GOT3 (cell line): Measurements from ENCODE around the gene TAF7.
"Not testable (repeated sequence)": the region's sequence is repeated elsewhere in the genome, so short reads cannot be mapped to it uniquely, and the experiment has no call there.

ENCODE experiments used
- DNase-seq: peaks from one replicate; lab custom pipeline; 2025; ENCODE audit warnings: mixed read lengths; lab: John Stamatoyannopoulos, UW

TAF7 gene

GRCh38 chr5:141320225-141321169, at the start of gene TAF7:
Gene TAF7, minus strand, starts transcription at chr5:141320784. Its CDS starts 740 bp downstream, at chr5:141320044.
- DNase-seq, result peak; percentile 74

GRCh38 chr5:141366016-141366896, 45.7 kb upstream of the TAF7 start:
- DNase-seq, result no peak

GRCh38 chr5:141363952-141364660, 43.5 kb upstream of the TAF7 start, which contains the start of gene PCDHGA5:
Gene PCDHGA5, plus strand, starts transcription at chr5:141364162. Its CDS starts 169 bp downstream, at chr5:141364331.
- DNase-seq, result no peak

- DNase-seq, result no peak
These were observed 42.1 kb upstream of the TAF7 start for GRCh38 chr5:141362719-141363118.

DNA sequence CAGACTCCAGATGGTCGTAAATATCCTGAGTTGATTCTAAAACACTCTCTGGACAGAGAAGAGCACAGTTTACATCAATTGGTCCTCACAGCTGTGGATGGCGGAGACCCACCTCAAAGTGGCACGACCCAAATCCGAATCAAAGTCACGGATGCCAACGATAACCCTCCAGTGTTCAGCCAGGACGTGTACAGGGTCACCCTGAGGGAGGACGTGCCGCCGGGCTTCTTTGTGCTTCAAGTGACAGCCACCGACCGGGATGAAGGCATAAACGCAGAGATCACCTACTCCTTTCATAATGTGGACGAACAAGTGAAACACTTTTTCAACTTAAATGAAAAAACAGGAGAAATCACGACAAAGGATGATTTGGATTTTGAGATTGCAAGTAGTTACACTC, 40.1 kb upstream of the TAF7 start:
- DNase-seq, result no peak

- DNase-seq, result no peak
These were observed 39.3 kb upstream of the TAF7 start, which contains the start of gene PCDHGB2 for GRCh38 chr5:141359790-141360426. Gene PCDHGB2, plus strand, starts transcription at chr5:141359994. Its CDS starts 142 bp downstream, at chr5:141360136.

GRCh38 chr5:141356950-141357349, 36.4 kb upstream of the TAF7 start:
- DNase-seq, result no peak

DNA sequence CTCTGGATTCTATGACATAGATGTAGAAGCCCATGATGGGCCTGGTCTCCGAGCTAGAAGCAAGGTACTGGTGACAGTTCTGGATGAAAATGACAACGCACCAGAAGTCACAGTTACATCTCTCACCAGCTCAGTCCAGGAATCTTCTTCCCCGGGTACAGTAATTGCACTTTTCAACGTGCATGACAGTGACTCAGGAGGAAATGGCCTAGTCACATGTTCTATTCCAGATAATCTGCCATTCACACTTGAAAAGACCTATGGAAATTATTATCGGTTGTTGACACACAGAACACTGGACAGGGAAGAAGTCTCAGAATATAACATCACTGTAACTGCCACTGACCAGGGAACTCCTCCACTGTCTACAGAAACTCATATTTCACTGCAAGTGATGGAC, 35.5 kb upstream of the TAF7 start:
- no peak for DNase-seq

DNA sequence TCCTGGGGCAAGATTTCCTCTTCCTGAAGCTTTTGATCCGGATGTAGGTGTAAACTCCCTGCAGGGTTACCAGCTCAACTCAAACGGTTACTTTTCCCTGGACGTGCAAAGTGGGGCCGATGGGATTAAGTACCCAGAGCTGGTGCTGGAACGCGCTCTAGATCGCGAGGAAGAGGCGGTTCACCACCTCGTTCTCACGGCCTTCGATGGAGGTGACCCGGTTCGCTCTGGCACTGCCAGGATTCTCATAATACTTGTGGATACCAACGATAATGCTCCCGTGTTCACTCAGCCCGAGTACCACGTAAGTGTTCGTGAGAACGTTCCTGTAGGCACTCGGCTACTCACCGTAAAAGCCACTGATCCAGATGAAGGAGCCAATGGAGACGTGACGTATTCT, 35.1 kb upstream of the TAF7 start:
- DNase-seq, result no peak

GRCh38 chr5:141354900-141355469, 34.4 kb upstream of the TAF7 start, which contains the start of gene PCDHGA4:
Gene PCDHGA4, plus strand, starts transcription at chr5:141355021. Its CDS starts 87 bp downstream, at chr5:141355108.
- DNase-seq, result no peak

DNA sequence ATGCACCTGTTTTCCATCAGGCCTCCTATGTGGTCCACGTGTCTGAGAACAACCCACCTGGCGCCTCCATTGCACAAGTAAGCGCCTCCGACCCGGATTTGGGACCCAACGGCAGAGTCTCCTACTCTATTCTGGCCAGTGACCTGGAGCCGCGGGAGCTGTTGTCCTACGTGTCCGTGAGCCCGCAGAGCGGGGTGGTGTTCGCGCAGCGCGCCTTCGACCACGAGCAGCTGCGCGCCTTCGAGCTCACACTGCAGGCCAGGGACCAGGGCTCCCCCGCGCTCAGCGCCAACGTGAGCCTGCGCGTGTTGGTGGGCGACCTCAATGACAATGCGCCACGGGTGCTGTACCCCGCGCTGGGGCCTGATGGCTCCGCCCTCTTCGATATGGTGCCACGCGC, 31.0 kb upstream of the TAF7 start:
- no peak for DNase-seq

- DNase-seq, result no peak
These were observed 29.5 kb upstream of the TAF7 start, which contains the start of gene PCDHGB1 for GRCh38 chr5:141349917-141350619. Gene PCDHGB1, plus strand, starts transcription at chr5:141350099. Its CDS starts 162 bp downstream, at chr5:141350261.

- not testable (repeated sequence) for DNase-seq
These were observed 25.4 kb upstream of the TAF7 start for GRCh38 chr5:141346017-141346416.

GRCh38 chr5:141345327-141345726, 24.7 kb upstream of the TAF7 start:
- DNase-seq, result no peak

GRCh38 chr5:141343953-141344463, 23.4 kb upstream of the TAF7 start:
- no peak for DNase-seq

- DNase-seq, result no peak
These were observed 22.8 kb upstream of the TAF7 start, which contains the start of gene PCDHGA3 for GRCh38 chr5:141343242-141343952. Gene PCDHGA3, plus strand, starts transcription at chr5:141343829. Its CDS starts 205 bp downstream, at chr5:141344034.

GRCh38 chr5:141342773-141343172, 22.2 kb upstream of the TAF7 start:
- no peak for DNase-seq

DNA sequence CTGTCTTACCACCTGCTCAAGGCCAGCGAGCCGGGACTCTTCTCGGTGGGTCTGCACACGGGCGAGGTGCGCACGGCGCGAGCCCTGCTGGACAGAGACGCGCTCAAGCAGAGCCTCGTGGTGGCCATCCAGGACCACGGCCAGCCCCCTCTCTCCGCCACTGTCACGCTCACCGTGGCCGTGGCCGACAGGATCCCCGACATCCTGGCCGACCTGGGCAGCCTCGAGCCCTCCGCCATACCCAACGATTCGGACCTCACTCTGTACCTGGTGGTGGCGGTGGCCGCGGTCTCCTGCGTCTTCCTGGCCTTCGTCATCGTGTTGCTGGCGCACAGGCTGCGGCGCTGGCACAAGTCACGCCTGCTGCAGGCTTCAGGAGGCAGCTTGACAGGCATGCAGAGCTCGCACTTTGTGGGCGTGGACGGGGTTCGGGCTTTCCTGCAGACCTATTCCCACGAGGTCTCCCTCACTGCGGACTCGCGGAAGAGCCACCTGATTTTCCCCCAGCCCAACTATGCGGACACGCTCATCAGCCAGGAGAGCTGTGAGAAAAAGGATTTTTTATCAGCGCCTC, 20.3 kb upstream of the TAF7 start:
- not testable (repeated sequence) for DNase-seq
